UCSD-AML1 (cell line): Measurements from ENCODE around the gene TNFSF9.
"Not testable (repeated sequence)": the region's sequence is repeated elsewhere in the genome, so short reads cannot be mapped to it uniquely, and the experiment has no call there.

ENCODE experiments used
- DNase-seq: peaks from one replicate; lab custom pipeline; 2025; ENCODE audit not compliant: unreplicated experiment; lab: John Stamatoyannopoulos, UW

The TNFSF9 gene

DNA sequence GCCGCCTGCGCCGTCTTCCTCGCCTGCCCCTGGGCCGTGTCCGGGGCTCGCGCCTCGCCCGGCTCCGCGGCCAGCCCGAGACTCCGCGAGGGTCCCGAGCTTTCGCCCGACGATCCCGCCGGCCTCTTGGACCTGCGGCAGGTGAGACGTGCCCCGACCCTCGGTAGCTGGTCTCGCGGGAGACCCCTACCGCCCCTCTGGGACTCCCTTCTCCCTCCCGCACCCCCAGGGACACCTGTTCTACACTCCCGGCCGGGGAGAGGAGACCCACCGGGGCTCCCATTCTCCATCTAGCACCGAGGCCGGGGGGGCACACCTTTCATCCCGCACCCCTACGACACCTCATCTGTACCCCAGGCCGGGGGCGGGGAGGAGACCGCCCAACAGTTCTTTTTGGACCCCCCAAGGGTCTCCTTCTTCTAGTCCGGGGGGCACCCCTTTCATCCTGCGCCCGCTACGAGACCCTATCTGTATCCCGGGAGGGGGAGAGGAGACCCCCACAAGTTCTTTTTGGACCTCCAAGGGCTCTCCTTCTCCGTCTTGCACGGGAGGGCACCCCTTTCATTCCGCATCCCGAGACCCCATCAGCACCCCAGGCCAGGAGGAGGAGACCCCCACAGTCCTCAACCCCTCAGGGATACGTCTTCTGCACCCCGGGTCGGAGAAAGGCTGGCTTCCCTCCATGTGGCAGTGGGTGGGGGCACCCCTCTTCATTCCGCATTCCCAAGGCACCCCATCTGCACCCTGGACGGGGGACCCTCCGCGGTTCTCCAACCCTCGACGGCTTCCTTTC is 533 bp downstream of the TNFSF9 start:
- no peak for DNase-seq

DNA sequence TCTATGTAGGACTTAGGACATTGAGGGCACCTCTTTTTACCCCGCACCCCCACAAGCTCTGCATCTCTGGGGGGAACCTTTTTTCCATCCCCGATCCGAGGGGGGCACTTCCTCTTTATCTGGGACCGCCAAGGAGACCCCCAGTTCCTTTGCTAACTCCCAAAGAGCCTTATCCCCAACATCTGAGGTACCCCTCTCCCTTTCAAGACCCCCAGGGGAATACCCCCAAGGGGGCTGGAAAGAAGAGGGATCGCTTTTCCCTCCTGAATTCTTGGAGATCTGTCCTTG is 1.1 kb downstream of the TNFSF9 start:
- DNase-seq = no peak

DNA sequence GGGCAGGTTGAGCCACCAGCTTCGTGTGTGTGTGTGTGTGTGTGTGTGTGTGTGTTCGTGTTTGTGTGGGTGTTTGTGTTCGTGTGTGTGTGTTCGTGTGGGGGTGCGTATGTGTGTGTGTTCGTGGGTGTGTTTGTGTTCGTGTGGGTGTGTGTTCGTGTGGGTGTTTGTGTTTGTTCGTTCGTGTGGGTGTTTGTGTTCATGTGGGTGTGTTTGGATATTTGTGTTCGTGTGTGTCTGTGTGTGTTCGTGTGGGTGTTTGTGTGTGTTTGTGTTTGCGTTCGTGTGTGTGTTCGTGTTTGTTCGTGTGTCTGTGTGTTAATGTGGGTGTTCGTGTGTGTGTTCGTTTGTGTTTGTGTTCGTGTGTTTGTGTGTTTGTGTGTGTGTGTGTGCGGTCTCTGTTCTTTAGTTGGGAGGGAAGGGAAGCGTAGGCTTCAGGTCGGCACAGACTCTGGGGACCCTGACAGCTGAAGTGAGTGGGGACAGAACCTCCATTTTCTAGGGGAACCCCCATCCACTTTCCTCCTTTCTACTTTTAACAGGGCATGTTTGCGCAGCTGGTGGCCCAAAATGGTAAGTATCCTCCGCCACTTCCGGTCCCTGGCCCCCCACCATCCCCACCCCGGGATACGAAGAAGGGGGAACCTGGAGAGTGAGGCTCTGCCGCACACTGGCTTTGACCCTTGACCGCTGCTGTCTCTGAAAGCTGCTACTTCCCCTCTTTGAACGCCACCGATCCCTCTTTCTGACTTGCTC is 1.6 kb downstream of the TNFSF9 start:
- DNase-seq = peak; percentile 60

DNA sequence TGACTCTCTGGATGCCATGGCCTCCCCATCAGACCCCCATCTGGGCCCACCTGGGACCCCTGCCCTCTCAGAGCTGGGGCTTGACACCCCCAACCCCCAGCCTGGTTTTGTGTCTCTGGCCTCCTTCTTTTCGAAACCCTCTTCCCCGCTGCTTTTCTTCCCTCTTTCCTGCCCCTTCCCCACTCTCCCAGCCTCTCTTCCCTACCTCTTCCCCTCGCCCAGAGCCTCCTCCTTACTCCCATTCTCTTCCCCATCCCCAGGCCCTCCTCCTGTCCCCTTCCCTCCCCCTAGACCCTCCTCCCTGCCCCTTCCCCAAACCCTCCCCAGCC is 2.1 kb downstream of the TNFSF9 start:
- no peak for DNase-seq

GRCh38 chr19:6533746-6534418 is 3.1 kb downstream of the TNFSF9 start:
- DNase-seq = no peak

DNA sequence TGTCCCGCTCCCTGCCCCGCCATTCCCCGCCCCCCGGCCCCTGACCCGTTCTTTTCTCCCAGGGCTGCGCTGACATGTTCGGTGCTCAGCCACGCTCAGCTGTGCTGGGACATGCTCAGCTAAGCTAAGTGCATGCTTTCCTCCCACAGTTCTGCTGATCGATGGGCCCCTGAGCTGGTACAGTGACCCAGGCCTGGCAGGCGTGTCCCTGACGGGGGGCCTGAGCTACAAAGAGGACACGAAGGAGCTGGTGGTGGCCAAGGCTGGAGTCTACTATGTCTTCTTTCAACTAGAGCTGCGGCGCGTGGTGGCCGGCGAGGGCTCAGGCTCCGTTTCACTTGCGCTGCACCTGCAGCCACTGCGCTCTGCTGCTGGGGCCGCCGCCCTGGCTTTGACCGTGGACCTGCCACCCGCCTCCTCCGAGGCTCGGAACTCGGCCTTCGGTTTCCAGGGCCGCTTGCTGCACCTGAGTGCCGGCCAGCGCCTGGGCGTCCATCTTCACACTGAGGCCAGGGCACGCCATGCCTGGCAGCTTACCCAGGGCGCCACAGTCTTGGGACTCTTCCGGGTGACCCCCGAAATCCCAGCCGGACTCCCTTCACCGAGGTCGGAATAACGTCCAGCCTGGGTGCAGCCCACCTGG is 3.7 kb downstream of the TNFSF9 start:
- DNase-seq = no peak

- DNase-seq = no peak
Observed at GRCh38 chr19:6535558-6536137, 4.8 kb downstream of the TNFSF9 start.

DNA sequence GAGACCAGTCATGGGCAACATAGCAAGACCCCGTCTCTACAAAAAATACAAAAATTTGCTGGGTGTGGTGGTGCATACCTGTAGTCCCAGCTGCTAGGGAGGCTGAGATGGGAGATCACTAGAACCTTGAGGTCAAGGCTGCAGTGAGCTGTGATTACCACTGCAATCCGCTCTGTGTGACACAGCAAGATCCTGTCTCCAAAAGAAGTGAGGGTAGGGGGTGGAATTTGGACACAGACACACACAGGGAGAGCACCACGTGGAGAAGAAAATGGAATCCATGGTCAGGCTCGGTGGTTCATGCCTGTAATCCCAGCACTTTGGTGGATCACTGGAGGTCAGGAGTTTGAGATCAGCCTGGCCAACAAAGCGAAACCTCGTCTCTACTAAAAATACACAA is 8.7 kb downstream of the TNFSF9 start:
- DNase-seq = no peak

- DNase-seq = no peak
Observed at GRCh38 chr19:6540918-6541689, 10.3 kb downstream of the TNFSF9 start.

- DNase-seq = no peak
Observed at GRCh38 chr19:6543866-6544347, 13.1 kb downstream of the TNFSF9 start.

DNA sequence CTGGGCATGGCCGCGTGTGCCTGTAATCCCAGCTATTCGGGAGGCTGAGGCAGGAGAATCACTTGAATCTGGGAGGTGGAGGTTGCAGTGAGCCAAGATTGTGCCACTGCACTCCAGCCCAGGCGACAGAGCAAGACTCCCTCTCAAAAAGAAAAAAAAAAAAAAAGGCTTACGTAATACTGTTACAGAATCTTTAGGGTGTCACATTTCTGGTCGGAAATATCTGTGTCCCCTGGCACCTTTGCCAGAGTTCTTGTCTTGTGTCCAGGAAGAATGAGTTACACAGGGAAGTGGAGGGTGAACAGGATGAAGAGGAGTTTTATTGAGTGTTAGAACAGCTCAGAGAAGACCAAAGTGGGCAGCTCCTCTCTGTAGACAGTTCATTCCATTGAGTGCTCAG is 19.9 kb downstream of the TNFSF9 start:
- DNase-seq = not testable (repeated sequence)

DNA sequence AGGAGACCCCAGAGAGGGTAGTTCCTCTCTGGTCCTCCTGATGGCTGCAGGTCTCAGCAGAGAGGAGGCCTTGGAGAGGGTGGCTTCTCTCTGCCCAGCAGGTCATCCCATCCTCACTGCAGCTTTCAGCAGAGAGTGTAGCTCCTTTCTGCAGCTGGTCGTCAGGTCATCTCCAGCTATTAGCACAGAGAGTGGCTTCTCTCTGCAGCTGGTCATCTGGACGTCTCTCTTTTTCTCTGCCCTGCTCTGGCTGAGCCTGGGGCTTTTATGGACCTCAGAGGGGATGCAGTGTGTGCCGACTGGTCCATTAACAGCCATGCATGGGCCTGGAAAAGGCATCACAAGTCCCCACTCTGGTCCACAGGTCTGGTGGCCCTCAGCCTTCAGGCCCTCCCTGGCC is 20.3 kb downstream of the TNFSF9 start:
- no peak for DNase-seq

DNA sequence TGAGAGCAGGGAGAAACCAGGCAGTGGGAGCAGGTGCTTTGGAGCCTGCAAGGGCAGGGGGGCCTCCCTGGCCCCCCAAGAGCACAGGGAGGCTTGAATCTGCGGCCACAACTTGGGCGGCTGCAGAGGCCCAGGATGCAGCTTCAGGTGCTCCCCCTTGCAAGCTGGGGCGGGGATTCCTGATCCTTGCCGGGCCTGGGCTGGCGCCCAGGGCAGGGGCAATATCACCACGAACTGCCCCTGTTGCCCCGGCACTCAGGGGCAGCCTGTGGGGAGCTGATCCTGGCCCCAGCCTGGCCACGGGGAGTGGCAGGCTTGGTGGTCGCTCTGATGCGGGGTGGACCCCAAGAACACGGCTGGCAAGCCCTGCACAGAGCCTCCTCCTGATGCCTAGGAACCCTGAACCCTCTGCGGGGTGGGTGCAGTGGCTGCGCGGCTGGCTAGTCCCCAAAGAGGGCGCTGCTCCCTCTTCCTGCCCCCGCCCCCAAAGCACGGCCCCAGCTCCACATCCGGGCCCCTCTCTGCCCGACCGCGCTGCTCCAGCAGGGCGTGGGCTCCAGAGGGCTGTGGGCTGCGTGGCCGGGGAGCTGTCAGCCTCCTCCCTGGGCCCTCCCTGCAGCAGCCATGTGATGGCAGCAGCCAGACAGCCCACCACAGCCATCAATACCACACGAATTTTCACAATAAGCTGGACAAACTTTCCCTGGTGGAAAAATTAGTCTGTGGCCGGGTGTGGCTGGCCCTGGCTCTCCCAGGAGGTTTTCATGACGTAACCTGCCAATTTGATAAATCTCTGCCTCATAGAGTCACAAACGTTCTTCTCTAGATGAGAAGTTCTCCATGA is 21.0 kb downstream of the TNFSF9 start:
- DNase-seq = peak; percentile 79

GRCh38 chr19:6556043-6556449 is 25.2 kb downstream of the TNFSF9 start:
- DNase-seq = no peak

DNA sequence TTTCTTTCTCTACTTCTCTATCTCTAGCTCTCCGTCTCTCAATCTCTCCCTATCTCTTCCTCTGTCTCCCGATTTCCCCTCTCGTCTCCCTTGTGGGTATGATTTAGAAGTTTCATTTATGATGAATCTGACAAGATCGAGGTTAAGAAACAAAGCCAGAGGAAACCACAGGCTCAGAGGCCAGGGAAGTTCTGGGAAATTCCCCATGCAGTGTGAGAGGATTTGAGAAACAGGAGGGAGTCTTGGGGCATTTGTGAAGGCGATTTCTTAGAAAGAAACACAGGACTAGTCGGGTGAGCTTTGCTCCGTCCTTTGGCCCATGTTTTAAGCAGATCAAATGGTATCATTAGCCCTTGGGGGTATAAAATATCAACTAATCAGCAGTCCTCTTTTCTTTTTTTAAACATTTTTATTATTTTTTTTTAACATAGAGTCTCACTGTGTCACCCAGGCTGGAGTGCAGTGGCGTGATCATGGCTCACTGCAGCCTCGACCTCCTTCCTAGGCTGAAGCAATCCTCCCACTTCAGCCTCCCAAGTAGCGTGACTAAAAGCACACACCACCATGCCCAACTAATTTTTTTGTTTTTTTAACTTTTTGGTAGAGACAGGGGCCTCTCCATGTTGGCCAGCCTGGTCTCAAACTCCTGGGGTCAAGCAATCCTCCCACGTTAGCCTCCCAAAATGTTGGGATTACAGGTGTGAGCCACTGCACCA is 25.8 kb downstream of the TNFSF9 start:
- no peak for DNase-seq

- not testable (repeated sequence) for DNase-seq
Observed at GRCh38 chr19:6562437-6562836, 31.6 kb downstream of the TNFSF9 start.

DNA sequence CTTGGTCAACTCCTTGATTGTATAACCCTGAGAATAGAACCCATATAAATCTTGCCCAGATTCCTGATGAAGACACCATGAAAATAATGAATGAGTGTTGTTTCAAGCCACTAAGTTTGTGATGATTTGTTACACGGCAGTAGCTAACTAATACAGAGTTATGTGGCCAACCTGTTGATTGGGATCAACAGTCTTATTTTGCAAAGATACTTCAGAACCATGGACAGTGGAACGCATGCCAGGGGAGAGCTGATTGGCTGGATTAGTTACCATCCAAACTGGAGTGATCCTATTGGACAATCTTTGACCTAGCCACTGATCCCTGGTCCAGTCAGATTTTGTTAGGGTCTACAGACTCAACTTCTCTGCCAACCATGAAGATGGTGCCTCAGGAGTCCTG is 33.6 kb downstream of the TNFSF9 start:
- DNase-seq = no peak

GRCh38 chr19:6566727-6567126 is 35.9 kb downstream of the TNFSF9 start:
- DNase-seq = not testable (repeated sequence)

DNA sequence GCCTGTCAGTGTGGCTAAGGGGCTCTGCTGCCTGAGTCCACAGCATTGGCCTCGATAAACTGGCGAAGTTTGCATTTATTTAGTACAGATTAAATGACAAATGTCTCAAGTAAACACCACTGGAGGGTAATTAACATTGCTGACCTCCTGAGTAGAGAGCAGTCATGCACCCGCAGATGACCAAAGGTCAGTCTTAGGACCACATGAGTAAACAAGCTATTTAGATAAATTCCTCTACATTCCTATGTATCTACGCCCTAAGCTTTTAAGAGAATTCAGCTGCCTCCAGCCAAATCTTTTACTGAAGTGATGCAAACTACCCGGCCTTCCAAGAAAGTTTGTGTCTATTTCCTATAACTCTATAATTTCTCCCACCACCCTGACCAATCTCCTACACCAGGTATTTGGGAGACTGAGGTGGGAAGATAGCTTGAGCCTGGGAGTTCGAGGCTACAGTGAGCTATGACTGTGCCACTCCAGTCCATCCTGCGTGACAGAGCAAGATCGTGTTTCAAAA is 37.2 kb downstream of the TNFSF9 start:
- DNase-seq = no peak
